ENCODE results near the gene TOP2A. TPM values are rescaled to one million over a fixed set of nuclear protein-coding genes. Genes with fewer than 3 reads are reported as not detected.
"Not testable (repeated sequence)": the region's sequence is repeated elsewhere in the genome, so short reads cannot be mapped to it uniquely, and the experiment has no call there.

TOP2A gene
- total RNA-seq, 1 experiment from 2014 or later, result 154 TPM

GRCh38 chr17:40376541-40376940, 41.2 kb downstream of the TOP2A start:
- not testable (repeated sequence) for DNase-seq (ENCODE audit: low read depth)

- DNase-seq (ENCODE audit: low read depth), result not testable (repeated sequence)
These were observed 41.9 kb downstream of the TOP2A start for GRCh38 chr17:40375786-40376185.

- no peak for DNase-seq (ENCODE audit: low read depth)
These were observed 42.7 kb downstream of the TOP2A start for GRCh38 chr17:40374821-40375498.

- DNase-seq (ENCODE audit: low read depth), result no peak
These were observed 43.7 kb downstream of the TOP2A start for GRCh38 chr17:40373999-40374398.

- no peak for DNase-seq (ENCODE audit: low read depth)
These were observed 44.4 kb downstream of the TOP2A start for GRCh38 chr17:40373324-40373723.

- DNase-seq (ENCODE audit: low read depth), result not testable (repeated sequence)
These were observed 45.1 kb downstream of the TOP2A start for GRCh38 chr17:40372644-40373043.

GRCh38 chr17:40372031-40372430, 45.7 kb downstream of the TOP2A start:
- DNase-seq (ENCODE audit: low read depth), result no peak

- DNase-seq (ENCODE audit: low read depth), result peak; percentile 19
These were observed 46.3 kb downstream of the TOP2A start for GRCh38 chr17:40371261-40371929.

GRCh38 chr17:40369923-40370322, 47.8 kb downstream of the TOP2A start:
- DNase-seq (ENCODE audit: low read depth), result no peak

GRCh38 chr17:40367728-40368127, 50.0 kb downstream of the TOP2A start:
- DNase-seq (ENCODE audit: low read depth), result not testable (repeated sequence)

- no peak for DNase-seq (ENCODE audit: low read depth)
These were observed 50.7 kb downstream of the TOP2A start for GRCh38 chr17:40366861-40367518.

GRCh38 chr17:40366076-40366860, 51.4 kb downstream of the TOP2A start:
- DNase-seq (ENCODE audit: low read depth), result no peak

GRCh38 chr17:40364906-40365305, 52.8 kb downstream of the TOP2A start:
- no peak for DNase-seq (ENCODE audit: low read depth)

- DNase-seq (ENCODE audit: low read depth), result no peak
These were observed 53.4 kb downstream of the TOP2A start, which contains the start of gene GJD3 for GRCh38 chr17:40364121-40364861. Gene GJD3, minus strand, starts transcription at chr17:40364737. Its CDS starts 922 bp downstream, at chr17:40363815.

- no peak for DNase-seq (ENCODE audit: low read depth)
These were observed 54.4 kb downstream of the TOP2A start for GRCh38 chr17:40363111-40363827.

GRCh38 chr17:40362696-40363110, 55.0 kb downstream of the TOP2A start:
- peak; percentile 63 for DNase-seq (ENCODE audit: low read depth)

GRCh38 chr17:40361925-40362695, 55.6 kb downstream of the TOP2A start:
- DNase-seq (ENCODE audit: low read depth), result no peak

GRCh38 chr17:40361063-40361924, 56.4 kb downstream of the TOP2A start:
- DNase-seq (ENCODE audit: low read depth), result no peak

Measured in HT1080 (cell line).